ENCODE data around the gene ARSB.

Gene ARSB

DNA sequence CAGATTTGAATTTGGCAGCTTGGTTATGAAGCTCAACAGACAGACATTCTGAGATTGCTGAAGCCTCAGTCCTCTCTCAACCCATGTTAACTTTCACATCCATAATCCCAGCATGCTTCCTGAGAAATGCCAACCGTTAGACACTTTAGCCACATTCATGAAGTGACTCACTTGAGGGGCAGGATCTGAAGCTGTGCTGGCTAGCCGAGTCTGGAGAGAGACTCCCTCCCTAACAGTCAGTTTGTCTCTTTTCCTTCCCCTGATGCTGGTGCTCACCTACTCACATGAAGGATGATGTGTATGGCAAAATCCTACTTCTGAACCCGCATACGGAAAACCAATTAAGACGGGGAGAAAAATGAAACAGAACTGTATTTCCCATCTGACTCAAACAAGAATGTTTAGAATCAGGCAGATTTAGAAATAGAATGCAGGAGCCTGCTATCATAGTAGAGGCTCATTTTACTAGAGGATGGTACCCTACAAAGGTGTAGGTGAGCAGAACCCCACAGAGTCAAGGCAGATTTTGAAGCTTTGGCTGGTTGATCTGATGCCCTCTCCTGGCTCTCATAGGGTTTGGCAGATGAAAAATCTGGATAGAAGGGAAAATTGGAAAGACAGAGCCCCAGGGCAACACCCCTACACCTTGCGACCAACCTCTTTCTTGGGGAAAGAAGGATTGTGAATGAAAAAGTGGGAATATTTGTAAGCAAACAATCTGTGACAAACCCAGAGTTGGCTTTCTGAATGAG, 185.7 kb downstream of the ARSB start:
- no peak for DNase-seq

DNA sequence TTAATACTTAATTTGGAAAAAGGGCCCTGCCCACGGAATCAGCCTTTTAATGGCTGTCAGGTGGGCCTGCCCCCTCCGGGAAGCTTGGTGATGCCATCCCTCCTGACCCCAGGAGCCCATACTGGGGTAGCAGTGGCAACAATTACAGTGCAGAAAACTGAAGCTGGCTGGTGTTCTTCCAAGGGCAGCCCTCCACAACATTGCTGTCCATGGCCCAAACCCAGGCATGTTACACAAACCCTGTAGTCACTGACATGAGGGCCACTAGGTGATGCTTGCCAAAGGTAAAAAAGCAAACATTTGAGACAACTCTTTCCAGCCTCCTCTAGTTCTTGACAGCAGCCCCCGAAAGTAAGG, 186.5 kb downstream of the ARSB start:
- DNase-seq = no peak

DNA sequence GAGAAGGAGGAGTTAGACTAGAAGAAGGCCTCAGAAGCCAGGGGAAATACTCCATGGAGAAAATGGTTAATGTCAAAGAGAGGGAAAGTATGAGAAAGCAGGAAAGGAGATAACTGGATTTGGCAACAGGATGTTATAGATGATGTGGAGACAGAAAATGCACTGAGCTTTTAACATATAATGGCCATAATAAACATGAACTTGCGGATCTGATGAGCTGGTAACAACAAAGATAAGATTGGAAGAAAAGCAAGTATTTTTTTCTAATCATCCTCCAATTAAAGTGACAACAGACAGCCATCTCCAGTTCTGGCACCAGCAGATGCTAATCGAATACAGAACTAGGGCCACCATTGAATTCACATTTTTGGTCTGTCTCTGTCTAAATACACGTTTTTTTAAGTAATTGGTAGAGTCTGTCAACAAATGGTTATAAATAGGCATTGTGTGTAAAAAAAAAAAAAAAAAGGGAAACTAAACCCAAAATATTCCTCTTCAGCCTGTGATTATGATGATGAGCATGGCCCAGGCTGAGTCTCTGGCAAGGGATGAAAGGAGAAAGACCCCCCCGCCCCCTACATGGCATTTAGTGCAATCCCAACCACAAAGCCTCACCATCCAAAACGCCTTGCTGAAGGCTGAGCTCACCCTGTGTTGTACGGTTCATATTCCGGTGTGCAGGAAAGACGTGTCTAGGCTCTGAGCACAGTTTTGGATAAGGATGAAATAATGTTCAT, 187.0 kb downstream of the ARSB start:
- no peak for DNase-seq

DNA sequence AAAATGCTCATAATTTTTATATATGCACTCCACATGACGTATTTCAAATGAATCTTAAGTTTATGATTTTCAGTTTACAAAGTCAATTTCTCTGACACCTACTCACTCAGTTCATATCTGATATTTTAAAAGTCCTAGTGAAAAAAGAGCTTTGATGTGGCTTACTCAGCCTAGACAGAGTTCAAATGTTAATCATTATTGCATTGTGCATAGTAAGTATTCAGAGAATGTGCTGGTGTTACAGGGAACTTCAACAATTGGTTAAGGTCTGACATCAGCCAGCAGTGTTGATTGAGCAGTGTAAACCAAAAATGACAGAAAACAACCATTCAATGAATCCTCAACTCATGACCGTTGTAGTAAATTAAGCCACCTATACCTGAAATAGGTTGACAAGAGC, 189.4 kb downstream of the ARSB start:
- DNase-seq = no peak

- DNase-seq = no peak
Observed at GRCh38 chr5:78794693-78795215, 190.4 kb downstream of the ARSB start.

DNA sequence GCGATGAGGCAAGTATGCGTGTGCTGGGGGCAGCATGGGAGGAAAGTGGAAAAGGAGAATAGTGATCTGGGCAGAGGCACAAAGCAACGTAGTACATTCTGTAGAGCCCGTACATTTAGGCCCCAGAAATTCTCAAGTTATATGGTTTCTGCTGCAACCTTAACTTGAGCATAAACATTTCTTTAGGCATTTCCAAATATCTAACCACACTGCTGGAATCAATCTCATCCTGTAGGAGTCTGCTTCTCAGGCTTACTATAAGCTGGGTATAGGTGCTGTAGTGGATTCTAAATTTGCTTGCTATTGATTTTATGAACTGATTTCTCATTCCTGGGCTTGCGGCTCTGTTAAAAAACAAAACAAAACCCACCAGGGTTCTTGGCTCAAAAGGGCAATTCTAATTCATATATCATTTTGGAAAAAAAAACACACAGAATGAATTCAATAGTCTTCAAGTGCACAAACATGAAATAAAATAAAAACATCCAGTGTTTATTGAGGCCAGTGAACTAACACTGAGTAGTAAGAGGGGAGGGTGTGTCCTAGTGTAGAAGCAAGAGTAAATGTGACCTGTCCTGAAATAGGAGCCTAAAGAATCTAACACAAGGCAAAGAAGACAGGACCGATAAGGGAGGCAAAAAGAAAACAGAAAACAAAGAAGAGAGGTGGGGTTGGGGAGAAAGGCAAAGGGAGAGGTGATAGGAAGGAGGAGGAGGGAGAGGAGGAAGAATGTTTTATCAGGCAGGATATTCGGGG, 191.0 kb downstream of the ARSB start:
- no peak for DNase-seq

DNA sequence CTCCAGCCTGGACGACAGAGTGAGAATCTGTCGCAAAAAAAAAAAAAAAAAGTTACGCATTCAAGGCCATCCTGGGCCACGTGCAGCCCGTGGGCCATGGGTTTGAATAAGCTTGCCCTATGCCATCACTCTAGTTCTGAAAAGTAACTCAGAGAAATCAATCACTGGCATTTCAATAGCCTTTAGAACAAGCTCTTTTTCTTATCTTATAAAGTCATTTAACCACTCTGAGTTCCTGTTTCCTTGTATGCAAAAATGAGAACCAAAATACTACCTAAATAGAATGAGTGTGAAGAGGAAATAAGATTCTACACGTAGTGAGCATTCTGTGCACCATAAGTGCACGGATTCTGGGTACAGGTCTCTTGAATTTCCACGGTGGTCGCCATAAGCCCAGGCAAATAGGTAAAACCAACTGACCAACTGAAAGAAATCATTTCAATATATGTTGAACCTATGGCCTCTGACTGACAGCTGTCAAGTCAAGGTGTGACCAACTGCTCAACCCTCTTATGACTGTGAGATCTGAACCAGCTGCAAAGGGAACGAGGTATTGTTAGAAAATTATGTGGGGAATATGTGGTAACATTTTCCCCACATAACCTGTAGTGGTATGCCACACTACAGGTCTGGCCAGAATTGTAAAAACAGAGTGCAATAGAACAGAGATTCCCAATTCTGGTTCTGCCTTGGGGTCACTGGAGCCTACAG, 192.6 kb downstream of the ARSB start:
- no peak for DNase-seq

GRCh38 chr5:78791501-78792100, 193.5 kb downstream of the ARSB start:
- DNase-seq = no peak

DNA sequence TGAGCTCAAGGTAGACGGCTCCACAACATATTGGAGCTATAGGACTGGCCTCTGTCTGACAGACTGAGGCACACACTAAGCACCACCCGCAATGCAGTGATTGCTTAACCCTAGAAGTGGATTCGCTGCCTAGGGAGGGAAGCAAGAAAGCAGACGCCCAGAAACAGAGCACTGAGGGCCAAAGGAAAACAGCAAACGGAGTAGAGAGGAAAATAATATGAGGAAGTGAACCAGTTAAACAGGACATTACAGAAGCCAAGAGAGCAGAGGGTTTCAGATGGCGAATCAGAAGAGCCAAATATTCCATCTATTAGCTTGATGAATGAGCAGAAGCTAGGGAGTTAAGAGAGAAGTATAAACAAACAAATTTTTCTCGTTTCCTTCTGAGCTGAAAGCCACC, 197.3 kb downstream of the ARSB start:
- no peak for DNase-seq

DNA sequence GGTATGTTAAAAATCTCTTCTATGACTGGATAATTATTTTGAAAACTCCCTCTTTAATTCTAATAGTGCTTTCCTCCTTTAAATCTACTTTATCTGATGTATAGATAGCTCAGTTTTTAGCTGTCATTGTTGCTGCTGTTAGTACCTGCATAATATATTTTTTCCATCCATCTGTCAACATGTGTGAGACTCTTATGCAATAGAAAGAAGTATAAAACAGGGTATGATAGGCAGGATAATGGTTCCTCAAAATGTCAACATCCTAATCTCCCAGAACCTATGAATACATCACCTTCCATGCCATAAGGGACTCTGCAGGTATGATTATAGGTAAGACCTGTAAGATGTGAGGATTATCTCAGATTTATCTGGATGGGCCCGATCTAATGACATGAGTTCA, 199.7 kb downstream of the ARSB start:
- no peak for DNase-seq

DNA sequence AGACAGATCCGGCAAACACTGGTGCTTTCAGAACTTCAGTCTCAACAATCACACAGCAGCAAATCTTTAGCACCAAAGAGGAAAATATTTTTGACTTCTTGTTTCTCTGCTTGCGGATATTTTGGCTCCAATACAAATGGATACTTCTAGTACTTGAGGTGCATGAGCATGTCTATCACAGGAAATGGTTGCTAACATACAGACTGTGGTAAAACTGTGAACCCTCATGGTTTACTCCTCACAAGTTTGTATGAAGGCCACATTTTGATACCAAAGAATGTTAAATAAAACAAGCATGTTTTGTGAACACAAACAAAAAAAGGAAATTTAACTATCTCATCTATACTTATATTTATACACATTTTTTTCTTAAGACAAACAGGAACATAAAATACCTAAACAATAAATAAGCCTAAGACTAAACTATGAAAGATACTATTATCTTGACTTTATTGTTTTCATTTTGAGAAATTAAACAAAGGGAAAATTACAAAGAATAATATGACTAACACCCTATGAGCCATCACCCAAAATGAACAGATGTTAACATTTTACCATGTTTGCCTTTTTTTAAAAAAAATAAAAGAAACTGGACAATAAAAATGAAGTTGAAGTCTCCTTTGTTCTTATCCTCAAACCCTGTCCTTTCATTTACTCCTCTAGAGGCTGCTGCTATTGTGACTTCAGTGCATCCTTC, 201.5 kb downstream of the ARSB start:
- no peak for DNase-seq

GRCh38 chr5:78782728-78783127, 202.4 kb downstream of the ARSB start:
- DNase-seq = no peak

DNA sequence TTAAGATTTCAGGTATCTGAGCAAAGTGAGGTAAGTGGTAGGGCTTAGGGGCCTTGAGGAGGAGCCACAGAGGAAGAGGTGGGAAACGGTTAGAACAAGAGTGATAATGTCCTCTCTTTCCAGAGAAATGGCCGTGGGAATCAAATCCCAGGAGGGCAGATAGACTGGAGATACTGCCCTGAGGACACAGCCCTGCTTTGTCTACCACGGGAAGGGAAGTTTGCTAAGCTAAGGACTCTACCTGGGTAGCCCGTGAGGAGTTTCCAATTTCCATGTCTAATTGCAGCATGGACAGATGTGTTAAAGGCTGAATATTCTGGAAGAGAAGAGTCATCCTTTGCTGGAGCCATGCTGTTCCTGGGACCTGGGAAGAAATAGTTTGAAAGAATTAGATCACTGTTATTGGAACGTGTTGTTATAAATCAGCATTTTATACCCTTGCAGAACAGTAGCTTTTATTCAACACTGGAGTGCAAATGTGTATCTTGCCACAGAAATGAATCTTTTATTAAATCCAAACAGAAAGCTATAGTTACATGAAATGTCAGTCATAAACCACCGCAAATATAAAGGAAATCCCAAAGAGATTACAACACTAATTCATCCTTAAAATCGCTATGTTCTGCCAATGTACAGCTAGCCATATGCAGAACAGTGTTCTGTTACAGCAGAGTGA, 203.4 kb downstream of the ARSB start:
- no peak for DNase-seq

DNA sequence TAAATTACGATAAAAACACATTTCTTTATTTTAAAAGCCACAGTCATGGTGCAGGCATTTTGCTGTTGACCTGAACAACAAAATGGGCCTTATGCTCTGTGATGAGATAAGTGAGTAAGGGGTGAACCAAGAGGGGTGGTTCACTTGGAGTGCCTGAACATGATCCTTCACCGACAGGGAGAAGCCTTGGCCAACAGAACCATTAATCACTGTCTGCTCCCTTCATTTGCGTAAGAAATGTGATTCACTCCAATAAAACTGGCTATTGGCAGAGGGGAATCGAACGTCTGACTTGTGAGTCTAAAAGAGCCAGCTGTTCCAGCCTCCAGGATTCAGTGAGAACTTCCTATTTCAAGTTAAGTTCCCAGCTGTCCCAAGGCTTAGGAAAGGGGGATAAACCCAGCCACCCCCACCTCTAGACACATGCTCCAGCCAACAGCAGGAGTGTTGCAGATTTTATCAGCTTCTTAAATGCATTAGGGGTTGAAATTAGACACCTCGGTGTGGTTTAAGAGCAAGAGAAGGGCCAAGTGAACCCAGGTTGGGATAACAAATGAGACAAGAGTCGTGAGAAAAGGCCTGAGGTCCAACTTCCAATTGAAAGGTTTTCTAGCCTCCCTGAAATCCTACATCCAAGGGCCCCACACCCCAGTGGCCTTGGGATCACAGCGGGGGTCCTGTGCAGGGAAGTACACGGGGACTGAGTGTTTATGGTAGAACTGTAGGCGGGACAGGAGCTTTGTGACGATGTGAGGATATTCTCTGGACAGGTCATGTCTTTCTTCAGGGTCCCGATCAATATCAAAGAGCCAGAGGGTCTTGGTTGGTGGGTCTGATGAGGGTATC, 205.1 kb downstream of the ARSB start:
- no peak for DNase-seq

- no peak for DNase-seq
Observed at GRCh38 chr5:78779262-78779661, 205.8 kb downstream of the ARSB start.

- DNase-seq = no peak
Observed at GRCh38 chr5:78778538-78778937, 206.6 kb downstream of the ARSB start.

DNA sequence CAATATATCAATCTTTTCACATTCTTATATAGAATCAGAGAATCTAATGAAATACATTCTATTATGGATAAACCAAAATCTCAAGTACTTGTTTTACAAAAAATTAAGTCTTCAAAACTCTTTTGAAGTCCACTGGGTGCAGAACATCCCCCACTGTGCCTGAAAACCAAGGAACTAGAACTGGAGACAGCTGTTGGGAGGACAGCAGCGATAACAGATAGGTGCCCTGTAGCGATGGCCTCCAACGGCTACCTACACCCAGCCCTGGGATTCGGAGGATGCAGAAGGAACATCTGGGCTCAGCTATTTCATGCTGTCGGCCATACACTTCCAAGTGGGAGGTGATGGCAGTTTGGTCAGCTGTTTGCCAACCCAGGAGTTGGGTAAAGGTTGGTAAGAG, 207.2 kb downstream of the ARSB start:
- no peak for DNase-seq

DNA sequence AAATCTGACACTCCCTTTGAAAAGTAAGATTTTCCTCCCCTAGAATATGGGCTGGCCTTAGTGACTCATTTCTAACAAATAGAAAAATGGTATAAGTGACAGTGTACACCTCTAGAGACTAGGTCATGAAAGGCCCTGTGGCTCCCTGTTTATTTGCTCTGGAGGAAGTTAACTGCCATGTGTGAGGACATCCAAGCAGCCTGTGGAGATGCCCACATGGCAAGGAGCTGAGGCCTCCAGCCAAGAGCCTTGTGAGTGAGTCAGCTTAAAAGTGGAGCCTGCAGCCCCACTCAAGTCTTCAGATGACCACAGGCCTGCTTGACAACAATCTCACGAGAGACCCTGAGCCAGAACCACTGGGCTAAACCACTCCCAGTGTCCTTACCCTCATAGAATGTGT, 208.5 kb downstream of the ARSB start:
- no peak for DNase-seq

DNA sequence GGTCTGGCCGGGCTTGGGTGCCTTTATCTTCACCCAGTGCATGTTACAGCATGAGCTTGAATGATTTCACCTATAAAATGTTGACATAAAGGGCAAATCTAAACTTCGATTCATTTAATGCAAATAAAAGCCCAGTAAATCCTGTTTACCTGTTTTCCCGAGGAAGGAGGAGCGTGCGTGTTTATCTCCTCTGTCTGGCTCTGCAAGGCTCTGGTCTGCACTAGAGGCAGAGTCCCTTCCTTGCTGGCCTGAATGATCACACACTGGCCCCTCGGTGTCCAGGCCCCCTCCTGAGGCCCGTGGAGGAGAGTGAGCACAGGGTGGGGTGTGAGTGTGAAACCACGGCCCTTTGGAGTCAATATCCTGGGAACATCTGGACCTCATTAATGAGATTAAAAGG, 211.5 kb downstream of the ARSB start:
- DNase-seq = no peak
